GM12891 (cell line): Measurements from ENCODE around the gene KPTN.

Source experiments
- DNase-seq: peaks from one replicate; pipeline ENCODE4 v3.0.0; 2011; ENCODE audit warnings: low spot score; ENCODE audit not compliant: insufficient read length
- FAIRE-seq: peaks from 2 replicates; lab custom pipeline; 2011; peaks lifted over from hg19 to GRCh38; lab: Jason Lieb, UNC
- PAX5 ChIP-seq: IDR thresholded peaks from 2 replicates; pipeline ENCODE4 v1.6.1; 2011; ENCODE audit warnings: low read length, moderate library complexity, mild to moderate bottlenecking; ENCODE audit not compliant: insufficient read depth, severe bottlenecking
- POLR2A ChIP-seq: IDR thresholded peaks from 2 replicates; pipeline ENCODE4 v1.6.1; 2011; ENCODE audit warnings: low read depth, low read length, control low read depth
- POLR2AphosphoS5 ChIP-seq: IDR thresholded peaks from 2 replicates; pipeline ENCODE4 v1.6.1; 2011; ENCODE audit warnings: low read depth, low read length, control low read depth
- POU2F2 ChIP-seq: IDR thresholded peaks from 2 replicates; pipeline ENCODE4 v1.6.1; 2011; ENCODE audit warnings: low read depth, mild to moderate bottlenecking, control low read depth, low read length, moderate library complexity
- SPI1 ChIP-seq: IDR thresholded peaks from 2 replicates; pipeline ENCODE4 v1.6.1; 2011; ENCODE audit warnings: low read depth, low read length, control low read depth
- TAF1 ChIP-seq: IDR thresholded peaks from 2 replicates; pipeline ENCODE4 v1.6.1; 2011; ENCODE audit warnings: low read depth, low read length, control low read depth

The KPTN gene

GRCh38 chr19:47509973-47510372 lies 26.0 kb upstream of the KPTN start:
- FAIRE-seq = no peak
- no peak for DNase-seq
- TF ChIP-seq POLR2A (no peak), SPI1 (no peak), TAF1 (no peak), PAX5 (no peak), POU2F2 (no peak), POLR2AphosphoS5 (no peak)

GRCh38 chr19:47509170-47509847 lies 25.3 kb upstream of the KPTN start:
- TF ChIP-seq POLR2A (no peak), POU2F2 (no peak), SPI1 (no peak), POLR2AphosphoS5 (no peak), TAF1 (no peak), PAX5 (no peak)
- DNase-seq (no peak), FAIRE-seq (no peak)

- FAIRE-seq (no peak), DNase-seq (no peak)
- TF ChIP-seq POLR2AphosphoS5 (no peak), PAX5 (no peak), POLR2A (no peak), POU2F2 (no peak), SPI1 (no peak), TAF1 (no peak)
These were observed 24.7 kb upstream of the KPTN start for GRCh38 chr19:47508721-47509120.

GRCh38 chr19:47507924-47508553 lies 24.0 kb upstream of the KPTN start:
- no peak for TF ChIP-seq SPI1
- TF ChIP-seq POLR2AphosphoS5 = no peak
- TF ChIP-seq POU2F2 = no peak
- no peak for TF ChIP-seq PAX5
- no peak for DNase-seq
- no peak for FAIRE-seq

GRCh38 chr19:47507012-47507411 lies 23.0 kb upstream of the KPTN start:
- no peak for TF ChIP-seq SPI1
- no peak for TF ChIP-seq POLR2AphosphoS5
- no peak for TF ChIP-seq TAF1
- TF ChIP-seq POU2F2 = no peak
- TF ChIP-seq POLR2A = no peak
- TF ChIP-seq PAX5 = no peak
- no peak for FAIRE-seq
- no peak for DNase-seq

- TF ChIP-seq SPI1 (no peak), POU2F2 (no peak), POLR2A (no peak), TAF1 (no peak), PAX5 (no peak), POLR2AphosphoS5 (no peak)
- FAIRE-seq (no peak), DNase-seq (no peak)
These were observed 22.4 kb upstream of the KPTN start for GRCh38 chr19:47506459-47506858.

GRCh38 chr19:47505506-47505905 lies 21.5 kb upstream of the KPTN start:
- no peak for TF ChIP-seq POLR2A
- TF ChIP-seq SPI1 = no peak
- no peak for TF ChIP-seq TAF1
- TF ChIP-seq POU2F2 = no peak
- no peak for FAIRE-seq
- no peak for DNase-seq

- TF ChIP-seq TAF1 = no peak
- TF ChIP-seq POLR2A = no peak
- no peak for TF ChIP-seq SPI1
- no peak for TF ChIP-seq POLR2AphosphoS5
- no peak for TF ChIP-seq POU2F2
- no peak for TF ChIP-seq PAX5
- no peak for FAIRE-seq
- DNase-seq = no peak
These were observed 19.8 kb upstream of the KPTN start for GRCh38 chr19:47503826-47504150.

- FAIRE-seq (no peak), DNase-seq (no peak)
- TF ChIP-seq POLR2A (no peak), POU2F2 (no peak), TAF1 (no peak), PAX5 (no peak), POLR2AphosphoS5 (no peak), SPI1 (no peak)
These were observed 19.3 kb upstream of the KPTN start for GRCh38 chr19:47503130-47503825.
